T follicular helper cell (primary cell): Measurements from ENCODE around the gene RADIL.

ENCODE experiments used
- DNase-seq: peaks from one replicate; pipeline ENCODE4 v3.0.0-alpha.2; 2020; ENCODE audit warnings: low read depth

RADIL gene

GRCh38 chr7:4851459-4852422 is 31.8 kb downstream of the RADIL start:
- DNase-seq: no peak

GRCh38 chr7:4850262-4850795 is 33.2 kb downstream of the RADIL start:
- no peak for DNase-seq

GRCh38 chr7:4849390-4849789 is 34.1 kb downstream of the RADIL start:
- DNase-seq: no peak

GRCh38 chr7:4845740-4846142 is 37.8 kb downstream of the RADIL start:
- no peak for DNase-seq

- no peak for DNase-seq
These were observed 41.0 kb downstream of the RADIL start for GRCh38 chr7:4842319-4843064.

- DNase-seq: no peak
These were observed 41.7 kb downstream of the RADIL start for GRCh38 chr7:4841836-4842235.

- no peak for DNase-seq
These were observed 42.3 kb downstream of the RADIL start for GRCh38 chr7:4841007-4841784.

GRCh38 chr7:4840079-4840501 is 43.4 kb downstream of the RADIL start:
- no peak for DNase-seq

GRCh38 chr7:4838626-4839334 is 44.7 kb downstream of the RADIL start:
- no peak for DNase-seq

- no peak for DNase-seq
These were observed 45.5 kb downstream of the RADIL start for GRCh38 chr7:4837803-4838625.

GRCh38 chr7:4837041-4837802 is 46.3 kb downstream of the RADIL start:
- no peak for DNase-seq

- DNase-seq: no peak
These were observed 47.3 kb downstream of the RADIL start for GRCh38 chr7:4836206-4836661.

GRCh38 chr7:4835398-4836205 is 47.9 kb downstream of the RADIL start:
- DNase-seq: no peak

GRCh38 chr7:4834601-4835397 is 48.7 kb downstream of the RADIL start:
- DNase-seq: no peak

- DNase-seq: no peak
These were observed 49.6 kb downstream of the RADIL start for GRCh38 chr7:4833691-4834600.

GRCh38 chr7:4833176-4833575 is 50.3 kb downstream of the RADIL start:
- DNase-seq: no peak

- DNase-seq: no peak
These were observed 50.8 kb downstream of the RADIL start for GRCh38 chr7:4832711-4833110.
